WTC11 (cell line): ENCODE results near the gene ROCK1.
"Not testable (repeated sequence)": the region's sequence is repeated elsewhere in the genome, so short reads cannot be mapped to it uniquely, and the experiment has no call there.

Experiments
- AR ChIP-seq: fragments of 250-450 bp; sonication (Bioruptor Pico); IDR thresholded peaks from 2 replicates; pipeline ENCODE4 v1.9.0; 2021; ENCODE audit warnings: mild to moderate bottlenecking
- ATF2 ChIP-seq: sonication (generic); formaldehyde crosslinking; IDR thresholded peaks from 2 replicates; pipeline ENCODE4 v1.8.1; 2022; ENCODE audit warnings: low read depth, missing genetic modification reagents, borderline replicate concordance
- CREM ChIP-seq: sonication (generic); formaldehyde crosslinking; IDR thresholded peaks from 2 replicates; pipeline ENCODE4 v1.8.1; 2022; ENCODE audit warnings: mild to moderate bottlenecking, missing genetic modification reagents, moderate library complexity
- CTCF ChIP-seq: fragments of 200-600 bp; IDR thresholded peaks from 2 replicates; pipeline ENCODE4 v1.8.0; 2022; ENCODE audit warnings: antibody characterized with exemption
- MAX ChIP-seq: sonication (generic); formaldehyde crosslinking; IDR thresholded peaks from 2 replicates; pipeline ENCODE4 v1.8.0; 2022; ENCODE audit warnings: mild to moderate bottlenecking, missing genetic modification reagents
- NFYB ChIP-seq: sonication (generic); formaldehyde crosslinking; conservative IDR thresholded peaks from 2 replicates; pipeline ENCODE4 v1.8.0; 2022; ENCODE audit warnings: low read depth, missing genetic modification reagents
- SMAD4 ChIP-seq: sonication (generic); formaldehyde crosslinking; IDR thresholded peaks from 2 replicates; pipeline ENCODE4 v1.8.0; 2022; ENCODE audit warnings: mild to moderate bottlenecking, missing genetic modification reagents
- TEAD4 ChIP-seq: sonication (generic); formaldehyde crosslinking; IDR thresholded peaks from 2 replicates; pipeline ENCODE4 v1.8.0; 2022; ENCODE audit warnings: mild to moderate bottlenecking, missing genetic modification reagents
- USF1 ChIP-seq: sonication (generic); formaldehyde crosslinking; IDR thresholded peaks from 2 replicates; pipeline ENCODE4 v1.8.0; 2022; ENCODE audit warnings: mild to moderate bottlenecking, missing genetic modification reagents
- USF2 ChIP-seq: sonication (generic); formaldehyde crosslinking; IDR thresholded peaks from 2 replicates; pipeline ENCODE4 v1.8.1; 2023; ENCODE audit warnings: mild to moderate bottlenecking, missing genetic modification reagents, moderate library complexity
- ZNF423 ChIP-seq: fragments of 250-450 bp; sonication (Bioruptor Pico); IDR thresholded peaks from 2 replicates; pipeline ENCODE4 v2.1.2; 2022; ENCODE audit warnings: mild to moderate bottlenecking, moderate library complexity
- ZNF532 ChIP-seq: fragments of 250-450 bp; sonication (Bioruptor Pico); IDR thresholded peaks from 2 replicates; pipeline ENCODE4 v1.9.0; 2021; ENCODE audit warnings: mild to moderate bottlenecking, borderline replicate concordance
- ZNF671 ChIP-seq: fragments of 250-450 bp; sonication (Bioruptor Pico); IDR thresholded peaks from 2 replicates; pipeline ENCODE4 v1.8.0; 2021; ENCODE audit warnings: mild to moderate bottlenecking
- ZSCAN18 ChIP-seq: fragments of 250-450 bp; sonication (Bioruptor Pico); IDR thresholded peaks from 2 replicates; pipeline ENCODE4 v2.1.2; 2022; ENCODE audit warnings: mild to moderate bottlenecking, moderate library complexity

GRCh38 chr18:20950827-20951226, 160.8 kb downstream of the ROCK1 start:
- not testable (repeated sequence) for TF ChIP-seq AR (CRISPR knock-in tag); CTCF; ZNF423; SMAD4; ZNF671; ATF2 (CRISPR knock-in tag); USF1 (CRISPR knock-in tag); NFYB (CRISPR knock-in tag); CREM (CRISPR knock-in tag); TEAD4 (CRISPR knock-in tag); MAX (CRISPR knock-in tag); USF2 (CRISPR knock-in tag); ZSCAN18 (CRISPR knock-in tag); ZNF532 (CRISPR knock-in tag)
